ENCODE results near the gene PRM2. TPM values are rescaled to one million over a fixed set of nuclear protein-coding genes. Genes with fewer than 3 reads are reported as not detected.

Gene PRM2
- total RNA-seq, 2 donors from 2014 or later = 343 TPM; not detected in 1

DNA sequence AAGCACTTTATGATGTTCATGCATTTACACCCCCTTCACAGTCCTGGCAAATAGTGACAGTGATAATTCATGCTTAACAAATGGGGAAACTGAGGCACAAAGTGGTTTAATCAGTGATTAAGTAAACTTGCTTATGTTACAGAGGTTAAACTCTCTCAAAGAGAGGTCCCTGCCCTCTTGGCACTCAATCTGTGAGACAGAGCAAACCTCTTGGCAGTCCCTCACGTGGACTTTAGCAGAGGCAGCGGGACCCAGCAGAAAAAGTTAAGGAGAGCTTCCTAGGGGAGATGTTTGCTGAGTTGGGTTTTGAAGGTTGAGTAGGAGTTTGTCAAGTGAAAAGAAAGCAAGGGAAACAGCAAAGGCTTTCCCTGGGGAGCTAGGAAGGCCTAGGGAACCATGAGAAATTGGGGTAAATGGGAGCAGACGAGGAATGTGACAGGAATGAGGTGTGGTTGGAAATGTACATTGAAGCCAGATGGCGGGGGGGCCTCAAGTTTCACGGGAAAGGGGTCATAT is 31.0 kb downstream of the PRM2 start:
- WGBS = 84% methylated on average over 5 of the region's 5 CpGs
- intact Hi-C loops (cut with DNase I) = no loop called here
- TF ChIP-seq POLR2A (IDR thresholded peaks at IDR 0.05) = no peak
- TF ChIP-seq, protein P1, sequence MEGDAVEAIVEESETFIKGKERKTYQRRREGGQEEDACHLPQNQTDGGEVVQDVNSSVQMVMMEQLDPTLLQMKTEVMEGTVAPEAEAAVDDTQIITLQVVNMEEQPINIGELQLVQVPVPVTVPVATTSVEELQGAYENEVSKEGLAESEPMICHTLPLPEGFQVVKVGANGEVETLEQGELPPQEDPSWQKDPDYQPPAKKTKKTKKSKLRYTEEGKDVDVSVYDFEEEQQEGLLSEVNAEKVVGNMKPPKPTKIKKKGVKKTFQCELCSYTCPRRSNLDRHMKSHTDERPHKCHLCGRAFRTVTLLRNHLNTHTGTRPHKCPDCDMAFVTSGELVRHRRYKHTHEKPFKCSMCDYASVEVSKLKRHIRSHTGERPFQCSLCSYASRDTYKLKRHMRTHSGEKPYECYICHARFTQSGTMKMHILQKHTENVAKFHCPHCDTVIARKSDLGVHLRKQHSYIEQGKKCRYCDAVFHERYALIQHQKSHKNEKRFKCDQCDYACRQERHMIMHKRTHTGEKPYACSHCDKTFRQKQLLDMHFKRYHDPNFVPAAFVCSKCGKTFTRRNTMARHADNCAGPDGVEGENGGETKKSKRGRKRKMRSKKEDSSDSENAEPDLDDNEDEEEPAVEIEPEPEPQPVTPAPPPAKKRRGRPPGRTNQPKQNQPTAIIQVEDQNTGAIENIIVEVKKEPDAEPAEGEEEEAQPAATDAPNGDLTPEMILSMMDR (IDR thresholded peaks at IDR 0.05) = no peak
- no peak for TF ChIP-seq POLR2AphosphoS5 (IDR thresholded peaks at IDR 0.05)
- Histone ChIP-seq H3K27me3 (replicated peaks; ENCODE audit: insufficient read depth) (no peaks in the 10 kb centered on the region), H3K4me3 (no peak overlapping the region), H3K27ac (no peak overlapping the region), H3K36me3 (no peaks in the 10 kb centered on the region), H3K4me1 (replicated peaks) (no peaks in the 10 kb centered on the region), H3K9me3 (no peaks in the 10 kb centered on the region)
- no peak for DNase-seq (ENCODE audit: low spot score)

DNA sequence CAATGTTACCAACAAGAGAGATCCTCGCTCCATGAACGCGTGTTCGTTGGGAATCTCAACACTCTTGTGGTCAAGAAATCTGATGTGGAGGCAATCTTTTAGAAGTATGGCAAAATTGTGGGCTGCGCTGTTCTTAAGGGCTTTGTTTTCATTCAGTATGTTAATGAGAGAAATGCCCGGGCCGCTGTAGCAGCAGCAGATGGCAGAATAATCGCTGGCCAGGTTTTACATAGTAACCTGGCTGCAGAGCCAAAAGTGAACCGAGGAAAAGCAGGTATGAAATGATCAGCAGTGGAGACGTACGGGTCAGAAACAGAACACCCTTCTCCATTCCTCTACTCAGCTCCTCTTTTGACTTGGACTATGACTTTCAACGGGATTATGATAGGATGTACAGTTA is 33.6 kb downstream of the PRM2 start:
- no peaks in the 10 kb centered on the region for H3K36me3 ChIP-seq
- no peak overlapping the region for H3K27ac ChIP-seq
- H3K27me3 ChIP-seq (replicated peaks; ENCODE audit: insufficient read depth) = no peaks in the 10 kb centered on the region
- no peak overlapping the region for H3K4me3 ChIP-seq
- H3K4me1 ChIP-seq (replicated peaks) = no peaks in the 10 kb centered on the region
- DNase-seq (ENCODE audit: low spot score) = no peak
- intact Hi-C loops (cut with DNase I) = no loop called here
- WGBS = 78% methylated on average over 12 of the region's 12 CpGs
- TF ChIP-seq, protein P1 (IDR thresholded peaks at IDR 0.05) = no peak
- TF ChIP-seq POLR2AphosphoS5 (IDR thresholded peaks at IDR 0.05) = no peak
- no peak for TF ChIP-seq POLR2A (IDR thresholded peaks at IDR 0.05)
- H3K9me3 ChIP-seq = no peaks in the 10 kb centered on the region

DNA sequence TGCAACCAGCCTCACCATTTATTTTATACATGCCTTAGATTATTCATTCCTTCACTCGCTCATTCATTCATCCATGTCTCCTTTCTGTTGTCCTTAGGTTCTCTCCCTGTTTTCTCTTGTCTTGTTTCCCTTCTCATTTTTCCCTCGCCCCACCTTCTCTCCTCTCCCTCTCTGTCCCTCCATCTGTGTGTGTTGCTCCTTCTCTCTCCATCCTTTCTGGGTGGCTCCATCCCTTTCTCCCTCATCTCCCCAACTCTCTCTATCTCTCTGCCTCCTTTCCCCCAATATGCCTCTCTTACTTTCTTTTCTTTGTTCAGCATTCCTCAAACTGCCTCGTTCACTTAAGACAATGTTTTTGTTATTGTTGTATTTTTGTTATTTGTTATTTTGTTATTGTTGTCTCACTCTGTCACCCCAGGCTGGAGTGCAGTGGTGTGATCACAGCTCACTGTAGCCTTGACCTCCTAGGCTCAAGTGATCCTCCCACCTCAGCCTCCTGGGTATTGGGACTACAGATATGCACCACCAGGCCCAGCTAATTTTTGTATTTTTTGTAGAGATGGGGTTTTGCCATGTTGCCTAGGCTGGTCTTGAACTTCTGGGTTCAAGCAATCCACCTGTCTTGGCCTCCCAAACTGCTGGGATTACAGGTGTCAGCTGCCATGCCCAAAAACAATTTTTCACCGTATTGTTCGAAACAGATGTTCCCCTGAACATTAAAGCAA is 34.6 kb downstream of the PRM2 start:
- Histone ChIP-seq H3K4me3 (no peak overlapping the region), H3K36me3 (no peaks in the 10 kb centered on the region), H3K9me3 (no peaks in the 10 kb centered on the region), H3K27me3 (replicated peaks; ENCODE audit: insufficient read depth) (no peaks in the 10 kb centered on the region), H3K4me1 (replicated peaks) (no peaks in the 10 kb centered on the region), H3K27ac (no peak overlapping the region)
- no peak for TF ChIP-seq POLR2A (IDR thresholded peaks at IDR 0.05)
- TF ChIP-seq, protein P1 (IDR thresholded peaks at IDR 0.05) = no peak
- no peak for TF ChIP-seq POLR2AphosphoS5 (IDR thresholded peaks at IDR 0.05)
- intact Hi-C loops (cut with DNase I) = no loop called here
- 93% methylated on average over 5 of the region's 5 CpGs for WGBS
- no peak for DNase-seq (ENCODE audit: low spot score)

DNA sequence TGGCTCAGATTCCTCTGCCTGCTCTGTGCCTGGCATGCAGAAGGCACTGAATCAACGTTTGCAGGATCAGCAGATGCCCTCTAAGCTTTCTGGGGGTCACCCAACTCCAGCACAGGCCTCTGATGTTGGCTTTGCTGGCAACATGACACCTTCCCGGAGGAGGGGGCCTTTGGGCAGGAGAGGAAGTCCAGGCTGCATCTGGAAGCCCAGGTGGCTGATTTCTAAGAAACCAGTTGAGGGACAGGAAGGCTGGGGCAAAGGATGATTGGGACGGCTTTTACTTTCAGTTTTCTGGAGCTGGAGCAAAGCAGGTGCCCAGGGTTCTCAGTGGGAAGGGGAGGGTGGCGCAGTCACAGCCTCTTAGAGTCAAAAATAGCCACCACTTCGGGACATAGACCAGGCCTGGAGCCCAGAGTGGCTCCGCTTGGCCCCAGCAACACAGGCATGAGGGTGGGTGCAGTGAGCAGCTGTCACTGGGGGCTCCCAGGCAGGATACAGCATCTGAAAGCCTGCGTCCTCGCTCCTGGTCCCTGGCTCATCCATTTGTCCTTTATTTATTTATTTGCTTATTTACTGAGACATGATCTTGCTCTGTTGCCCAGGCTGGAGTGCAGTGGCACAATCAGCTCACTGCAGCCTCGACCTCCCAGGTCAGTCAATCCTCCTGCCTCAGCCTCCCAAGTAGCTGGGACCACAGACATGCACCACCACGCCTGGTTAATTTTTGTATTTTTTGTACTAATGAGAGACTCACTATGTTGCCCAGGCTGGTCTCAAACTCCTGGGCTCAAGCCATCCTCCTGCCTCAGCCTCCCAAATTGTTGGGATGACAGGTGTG is 35.4 kb downstream of the PRM2 start:
- 77% methylated on average over 10 of the region's 10 CpGs for WGBS
- Histone ChIP-seq H3K4me3 (no peak overlapping the region), H3K27me3 (replicated peaks; ENCODE audit: insufficient read depth) (no peaks in the 10 kb centered on the region), H3K9me3 (no peaks in the 10 kb centered on the region), H3K4me1 (replicated peaks) (no peaks in the 10 kb centered on the region), H3K27ac (no peak overlapping the region), H3K36me3 (no peaks in the 10 kb centered on the region)
- DNase-seq (ENCODE audit: low spot score) = no peak
- TF ChIP-seq POLR2A (IDR thresholded peaks at IDR 0.05) = no peak
- TF ChIP-seq, protein P1 (IDR thresholded peaks at IDR 0.05) = no peak
- no peak for TF ChIP-seq POLR2AphosphoS5 (IDR thresholded peaks at IDR 0.05)
- intact Hi-C loops (cut with DNase I) = no loop called here

Data from prostate gland (tissue), 2 donors.